Stomach (tissue), 9 donors: ENCODE data around the gene GNG14. TPM values are rescaled to one million over a fixed set of nuclear protein-coding genes. Genes with fewer than 3 reads are reported as not detected.

Source experiments
- DNase-seq, 2 donors: peaks; one replicate each; pipeline versions ENCODE4 v3.0.0 to v3.0.0-alpha.2; 2013 to 2019
- H3K27ac ChIP-seq, 5 donors: fragments of 200-600 bp in 4 of 5; sonication (generic) in 4 of 5; one replicate each; pipeline ENCODE4 v1.5.1; 2013 to 2019; ENCODE audit warnings: mild to moderate bottlenecking in 1 of 5, moderate library complexity in 1 of 5
- H3K27me3 ChIP-seq, 3 donors: fragments of 200-600 bp; sonication (generic); one replicate each; pipeline ENCODE4 v1.5.1; 2017 to 2019; ENCODE audit warnings: mixed run types in 1 of 3
- H3K36me3 ChIP-seq, 4 donors: fragments of 200-600 bp; sonication (generic); 1 replicate in 3 of 4; 2 replicates in 1 of 4; pipeline ENCODE4 v1.5.1; 2016 to 2019
- H3K4me1 ChIP-seq, 4 donors: fragments of 200-600 bp; sonication (generic); one replicate each; pipeline ENCODE4 v1.5.1; 2016 to 2019
- H3K4me3 ChIP-seq, 4 donors: fragments of 200-600 bp; sonication (generic) in 3 of 4; one replicate each; pipeline ENCODE4 v1.5.1; 2016 to 2019; ENCODE audit warnings: mild to moderate bottlenecking in 1 of 4
- H3K9me3 ChIP-seq, 4 donors: fragments of 200-600 bp; sonication (generic); one replicate each; pipeline ENCODE4 v1.5.1; 2016 to 2019
- EP300 ChIP-seq: sonication (generic); formaldehyde crosslinking; IDR thresholded peaks from one replicate; pipeline ENCODE4 v1.6.1; 2017; ENCODE audit warnings: antibody characterized with exemption
- POLR2A ChIP-seq, 4 donors: fragments of 450-650 bp; IDR thresholded peaks; one replicate each; pipeline ENCODE4 v1.6.1; 2016; ENCODE audit warnings: antibody characterized with exemption in 4 of 4, control low read depth in 2 of 4, mild to moderate bottlenecking in 1 of 4, moderate library complexity in 1 of 4
- POLR2AphosphoS5 ChIP-seq, 3 donors: sonication (generic); formaldehyde crosslinking; IDR thresholded peaks; one replicate each; pipeline ENCODE4 v1.6.1; 2016; ENCODE audit warnings: antibody characterized with exemption in 3 of 3
- WGBS, 5 donors: extraction: QIAGEN DNeasy Blood & Tissue Kit in 3 of 5; methylation state at CpG; one replicate each; pipeline versions ENCODE4 v1.1.5 to v1.1.7; 2013 to 2018; 5-methylcytosine and 5-hydroxymethylcytosine counted together
- intact Hi-C: fragments of 100-400 bp; cut with DNase I; formaldehyde crosslinking; loops from one replicate; pipeline ENCODE4 v1.15.1; 2023; ENCODE audit warnings: low total_unique reads
- polyA plus RNA-seq, 3 donors: library from polyadenylated mRNA; stranded (reverse); fragments of 200-250 nt; gene quantifications; one replicate each; pipeline ENCODE4 v1.2.3, GENCODE V29; 2013
- total RNA-seq, 5 donors: library from RNA; depleted of rRNA; stranded (reverse); fragments of >200 nt; gene quantifications; one replicate each; pipeline versions ENCODE4 v1.1.0 to v1.2.3, GENCODE V29; 2014 to 2016
- TF ChIP-seq, protein P1 (sequence below), 7 experiments: fragments of 450-650 bp in 4 of 7; fragments of 200-600 bp in 3 of 7; sonication (generic) in 3 of 7; IDR thresholded peaks; one replicate each; pipeline ENCODE4 v1.5.1; 2016 to 2019; ENCODE audit warnings: antibody characterized with exemption in 7 of 7, control low read depth in 2 of 7, mild to moderate bottlenecking in 1 of 7
- donor health status: healthy with polysubstance abuse.
- donor health status: Bipolar disorder and iron deficiency.
- donor health status: healthy.

GNG14 gene
- total and polyA plus RNA-seq, 8 donors: not detected

- H3K27me3 ChIP-seq: no peaks in the 10 kb centered on the region
- H3K4me1 ChIP-seq: peaks cover 31 to 57% (median 52%) of the 10 kb centered on the region in 4 donors
- no peak for TF ChIP-seq POLR2A (IDR thresholded peaks at IDR 0.05)
- TF ChIP-seq EP300: no peak
- TF ChIP-seq POLR2AphosphoS5 (IDR thresholded peaks at IDR 0.05): no peak
- TF ChIP-seq, protein P1, sequence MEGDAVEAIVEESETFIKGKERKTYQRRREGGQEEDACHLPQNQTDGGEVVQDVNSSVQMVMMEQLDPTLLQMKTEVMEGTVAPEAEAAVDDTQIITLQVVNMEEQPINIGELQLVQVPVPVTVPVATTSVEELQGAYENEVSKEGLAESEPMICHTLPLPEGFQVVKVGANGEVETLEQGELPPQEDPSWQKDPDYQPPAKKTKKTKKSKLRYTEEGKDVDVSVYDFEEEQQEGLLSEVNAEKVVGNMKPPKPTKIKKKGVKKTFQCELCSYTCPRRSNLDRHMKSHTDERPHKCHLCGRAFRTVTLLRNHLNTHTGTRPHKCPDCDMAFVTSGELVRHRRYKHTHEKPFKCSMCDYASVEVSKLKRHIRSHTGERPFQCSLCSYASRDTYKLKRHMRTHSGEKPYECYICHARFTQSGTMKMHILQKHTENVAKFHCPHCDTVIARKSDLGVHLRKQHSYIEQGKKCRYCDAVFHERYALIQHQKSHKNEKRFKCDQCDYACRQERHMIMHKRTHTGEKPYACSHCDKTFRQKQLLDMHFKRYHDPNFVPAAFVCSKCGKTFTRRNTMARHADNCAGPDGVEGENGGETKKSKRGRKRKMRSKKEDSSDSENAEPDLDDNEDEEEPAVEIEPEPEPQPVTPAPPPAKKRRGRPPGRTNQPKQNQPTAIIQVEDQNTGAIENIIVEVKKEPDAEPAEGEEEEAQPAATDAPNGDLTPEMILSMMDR (IDR thresholded peaks at IDR 0.05): no peak
- peak overlapping the region in 4 of 5 donors; percentile 78 to 87 (median 84) for H3K27ac ChIP-seq
- H3K36me3 ChIP-seq: peaks cover 29 to 53% (median 47%) of the 10 kb centered on the region in 4 donors
- 33 to 46% (median 43%) methylated on average over 8 to 12 of the region's 12 CpGs for WGBS, 5 donors
- peak overlapping the region; percentile 74 to 89 (median 82) for H3K4me3 ChIP-seq
- intact Hi-C loops: no loop called here
- H3K9me3 ChIP-seq: no peaks in the 10 kb centered on the region
- no peak for DNase-seq
These were observed 22.0 kb upstream of the GNG14 start for GRCh38 chr19:12665671-12666264.

DNA sequence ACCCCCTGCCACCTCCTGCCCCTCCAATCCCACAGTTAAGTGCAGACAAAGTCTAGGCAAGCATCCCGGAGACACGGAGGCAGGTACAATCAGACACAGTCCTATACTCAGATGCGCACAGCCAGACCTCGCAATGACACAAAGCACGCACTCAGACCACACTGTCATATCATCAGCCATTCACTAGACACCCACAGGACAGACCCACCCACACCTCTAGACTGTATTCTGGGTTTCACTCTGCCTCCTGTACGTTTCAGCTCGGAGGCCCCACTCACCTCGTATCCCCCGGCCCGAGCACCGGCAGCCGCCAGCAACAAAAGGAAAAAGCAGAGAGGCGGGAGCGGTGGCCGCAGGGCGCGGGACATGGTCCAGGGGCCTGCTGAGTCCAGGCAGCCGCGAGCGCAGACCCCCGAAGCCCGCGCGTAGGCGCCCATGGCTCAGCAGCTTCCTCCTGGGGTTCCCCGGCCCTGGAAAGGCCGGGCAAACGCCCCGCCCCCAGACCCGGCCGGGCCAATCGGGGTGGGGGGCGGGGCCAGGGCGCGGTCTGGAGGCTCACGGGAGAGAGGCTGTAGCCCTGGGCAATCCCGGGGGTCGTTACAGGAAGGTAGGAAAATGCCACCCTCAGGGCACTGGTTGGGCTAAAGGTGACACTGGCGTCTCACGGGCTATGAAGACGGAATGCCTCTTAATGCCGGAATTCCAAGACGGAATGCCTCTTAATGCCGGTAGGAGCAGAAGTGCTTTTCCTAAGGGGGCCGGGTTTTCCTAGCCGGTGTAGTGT lies 21.3 kb upstream of the GNG14 start, which contains the start of the genes MAN2B1 and WDR83:
Gene MAN2B1, minus strand, starts transcription at position 478 of the 784 bp plus-strand sequence. Its CDS starts 41 bp downstream, at position 437.
Gene WDR83, plus strand, starts transcription at position 543 of the 784 bp plus-strand sequence. CDS start 2,984 bp downstream, outside the sequence.
- Histone ChIP-seq H3K9me3 (no peaks in the 10 kb centered on the region), H3K4me1 (peaks cover 33 to 61% (median 57%) of the 10 kb centered on the region in 4 donors), H3K27ac (peak within 1 kb of the TSS; percentile 68 to 87 (median 83)), H3K36me3 (peaks cover 22 to 46% (median 40%) of the 10 kb centered on the region in 4 donors), H3K4me3 (peak within 1 kb of the TSS; percentile 74 to 89 (median 82)), H3K27me3 (no peaks in the 10 kb centered on the region)
- TF ChIP-seq, protein P1 (IDR thresholded peaks at IDR 0.05): no peak
- TF ChIP-seq POLR2AphosphoS5 (IDR thresholded peaks at IDR 0.05): peak in 1 of 3 donors; percentile 18
- peak; percentile 81 to 93 for DNase-seq
- intact Hi-C loops: no loop called here
- WGBS, 5 donors: 0 to 2% (median 1%) methylated on average over 23 to 46 of the region's 46 CpGs

DNA sequence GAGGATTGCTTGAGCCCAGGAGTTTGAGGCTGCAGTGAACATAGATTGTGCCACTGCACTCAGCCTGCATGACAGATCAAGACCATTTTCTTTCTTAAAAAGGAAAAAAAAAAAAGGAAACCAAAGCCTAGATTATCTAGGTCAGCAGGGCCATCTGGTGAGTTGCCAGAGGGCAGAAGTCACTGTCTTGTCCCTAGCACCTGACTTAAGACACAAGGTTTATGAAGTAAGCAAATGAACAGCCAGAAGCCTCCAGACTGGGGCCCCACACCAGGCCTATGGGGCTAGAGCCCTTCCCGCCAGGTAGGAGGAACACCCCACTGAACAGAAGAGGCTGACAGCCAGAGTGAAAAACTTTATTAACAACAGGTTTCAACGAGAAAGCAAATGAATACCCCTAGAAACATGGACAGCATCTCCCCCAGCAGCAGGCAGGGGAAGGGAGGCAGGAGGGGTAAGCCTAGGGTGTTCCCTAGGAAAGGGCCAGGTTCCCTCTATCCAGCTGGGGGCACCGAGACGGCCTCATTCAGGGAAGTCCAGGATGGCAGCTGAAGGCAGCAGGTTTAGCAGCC lies 20.0 kb upstream of the GNG14 start:
- H3K4me1 ChIP-seq: peaks cover 33 to 73% (median 60%) of the 10 kb centered on the region in 4 donors
- peak overlapping the region in 3 of 5 donors; percentile 94 to 96 (median 96) for H3K27ac ChIP-seq
- DNase-seq: no peak
- WGBS, 5 donors: 67 to 82% (median 75%) methylated on average over 4 of the region's 4 CpGs
- H3K4me3 ChIP-seq: peak overlapping the region; percentile 78 to 97 (median 88)
- intact Hi-C loops: no loop called here
- H3K36me3 ChIP-seq: peaks cover 15 to 39% (median 36%) of the 10 kb centered on the region in 4 donors
- H3K9me3 ChIP-seq: no peaks in the 10 kb centered on the region
- TF ChIP-seq, protein P1 (IDR thresholded peaks at IDR 0.05): no peak
- no peak for TF ChIP-seq EP300
- TF ChIP-seq POLR2A (IDR thresholded peaks at IDR 0.05): no peak
- TF ChIP-seq POLR2AphosphoS5 (IDR thresholded peaks at IDR 0.05): no peak
- no peaks in the 10 kb centered on the region for H3K27me3 ChIP-seq

GRCh38 chr19:12668346-12668745 lies 19.5 kb upstream of the GNG14 start:
- 58 to 69% (median 61%) methylated on average over 8 of the region's 8 CpGs for WGBS, 5 donors
- H3K27ac ChIP-seq: peak overlapping the region in 4 of 5 donors; percentile 94 to 98 (median 96)
- H3K27me3 ChIP-seq: no peaks in the 10 kb centered on the region
- peak overlapping the region; percentile 78 to 97 (median 88) for H3K4me3 ChIP-seq
- intact Hi-C loops: no loop called here
- H3K9me3 ChIP-seq: no peaks in the 10 kb centered on the region
- peaks cover 14 to 39% (median 36%) of the 10 kb centered on the region in 4 donors for H3K36me3 ChIP-seq
- TF ChIP-seq EP300 (no peak), POLR2A (IDR thresholded peaks at IDR 0.05) (no peak), POLR2AphosphoS5 (IDR thresholded peaks at IDR 0.05) (no peak)
- TF ChIP-seq, protein P1 (IDR thresholded peaks at IDR 0.05): no peak
- peaks cover 33 to 73% (median 60%) of the 10 kb centered on the region in 4 donors for H3K4me1 ChIP-seq
- DNase-seq: no peak
